ENCODE measurements around the gene OPRD1. TPM values are rescaled to one million over a fixed set of nuclear protein-coding genes. Genes with fewer than 3 reads are reported as not detected.
"Not testable (repeated sequence)": the region's sequence is repeated elsewhere in the genome, so short reads cannot be mapped to it uniquely, and the experiment has no call there.

Gene OPRD1
- 0.82 TPM for total RNA-seq

GRCh38 chr1:28811766-28812668, at the start of gene OPRD1:
TSS of gene OPRD1 (plus strand) at chr1:28812170. CDS start at chr1:28812384, 214 bp downstream.
- FAIRE-seq (no peak), DNase-seq (ENCODE audit: low spot score in 2 of 2) (peak; percentile 33 to 42)

GRCh38 chr1:28766532-28767183, 45.3 kb upstream of the OPRD1 start:
- no peak for FAIRE-seq
- no peak for DNase-seq (ENCODE audit: low spot score in 2 of 2)

GRCh38 chr1:28770601-28771165, 41.3 kb upstream of the OPRD1 start:
- no peak for DNase-seq (ENCODE audit: low spot score in 2 of 2)
- no peak for FAIRE-seq

- DNase-seq (ENCODE audit: low spot score in 2 of 2); FAIRE-seq: not testable (repeated sequence)
Observed at GRCh38 chr1:28771921-28772320, 40.0 kb upstream of the OPRD1 start.

GRCh38 chr1:28773105-28773504, 38.9 kb upstream of the OPRD1 start:
- no peak for FAIRE-seq
- DNase-seq (ENCODE audit: low spot score in 2 of 2), result no peak

GRCh38 chr1:28775121-28775942, 36.6 kb upstream of the OPRD1 start:
- FAIRE-seq, result no peak
- DNase-seq (ENCODE audit: low spot score in 2 of 2), result peak; percentile 48 to 78

GRCh38 chr1:28776341-28776740, 35.6 kb upstream of the OPRD1 start:
- DNase-seq (ENCODE audit: low spot score in 2 of 2), result no peak
- FAIRE-seq, result no peak

GRCh38 chr1:28778021-28778420, 33.9 kb upstream of the OPRD1 start:
- DNase-seq (ENCODE audit: low spot score in 2 of 2), result no peak
- no peak for FAIRE-seq

GRCh38 chr1:28779751-28780408, 32.1 kb upstream of the OPRD1 start:
- FAIRE-seq (no peak), DNase-seq (ENCODE audit: low spot score in 2 of 2) (no peak)

GRCh38 chr1:28781305-28781704, 30.7 kb upstream of the OPRD1 start:
- FAIRE-seq, result no peak
- DNase-seq (ENCODE audit: low spot score in 2 of 2), result no peak

- no peak for DNase-seq (ENCODE audit: low spot score in 2 of 2)
- no peak for FAIRE-seq
Observed at GRCh38 chr1:28782011-28782410, 30.0 kb upstream of the OPRD1 start.

GRCh38 chr1:28783363-28783762, 28.6 kb upstream of the OPRD1 start:
- no peak for DNase-seq (ENCODE audit: low spot score in 2 of 2)
- no peak for FAIRE-seq

- no peak for DNase-seq (ENCODE audit: low spot score in 2 of 2)
- no peak for FAIRE-seq
Observed at GRCh38 chr1:28789412-28789811, 22.6 kb upstream of the OPRD1 start.

- FAIRE-seq, result no peak
- no peak for DNase-seq (ENCODE audit: low spot score in 2 of 2)
Observed at GRCh38 chr1:28789816-28790215, 22.2 kb upstream of the OPRD1 start.

GRCh38 chr1:28790377-28791035, 21.5 kb upstream of the OPRD1 start:
- no peak for FAIRE-seq
- no peak for DNase-seq (ENCODE audit: low spot score in 2 of 2)

GRCh38 chr1:28791929-28792328, 20.0 kb upstream of the OPRD1 start:
- not testable (repeated sequence) for DNase-seq (ENCODE audit: low spot score in 2 of 2); FAIRE-seq

- no peak for DNase-seq (ENCODE audit: low spot score in 2 of 2)
- no peak for FAIRE-seq
Observed at GRCh38 chr1:28792644-28793121, 19.3 kb upstream of the OPRD1 start.

- not testable (repeated sequence) for DNase-seq (ENCODE audit: low spot score in 2 of 2); FAIRE-seq
Observed at GRCh38 chr1:28794582-28794981, 17.4 kb upstream of the OPRD1 start.

Data from frontal cortex (tissue), 4 donors.